ENCODE results near the gene RAN. TPM values are rescaled to one million over a fixed set of nuclear protein-coding genes. Genes with fewer than 3 reads are reported as not detected.
A peak's percentile ranks its signal among the peaks of the same experiment; 100 is the strongest.
"Not testable (repeated sequence)": the region's sequence is repeated elsewhere in the genome, so short reads cannot be mapped to it uniquely, and the experiment has no call there.

RAN gene
- total RNA-seq, 1 experiment from 2014 or later = 1,968 TPM

- Histone ChIP-seq H3K9me3 (ENCODE audit: control insufficient read depth, low read depth, low read length) (no peaks in the 10 kb centered on the region), H3K9ac (ENCODE audit: extremely low read depth, insufficient read length, low read length) (no peak overlapping the region), H4K8ac (replicated peaks; ENCODE audit: insufficient read length, low read depth, low read length) (no peak overlapping the region), H3K27ac (ENCODE audit: insufficient read length, low read depth, low read length) (no peak overlapping the region), H2BK5ac (ENCODE audit: insufficient read length, low read length) (no peak overlapping the region), H3K14ac (ENCODE audit: insufficient read depth, low read length) (no peak overlapping the region), H3K56ac (ENCODE audit: insufficient read length, low read depth, low read length) (no peak overlapping the region), H2AFZ (ENCODE audit: low read length) (no peak overlapping the region), H3T11ph (ENCODE audit: low read length) (no peak overlapping the region), H3K4me2 (ENCODE audit: insufficient read depth, insufficient read length, low read length) (no peak overlapping the region), H3K27me3 (ENCODE audit: insufficient read depth, low read length) (no peaks in the 10 kb centered on the region), H3K18ac (ENCODE audit: insufficient read length, low read depth, low read length) (no peak overlapping the region), H4K5ac (ENCODE audit: insufficient read length, low read depth, low read length) (no peak overlapping the region), H3K23ac (ENCODE audit: insufficient read length, low read depth, low read length) (no peak overlapping the region), H3K23me2 (ENCODE audit: insufficient read length, low read depth, low read length, poor library complexity, severe bottlenecking) (peaks cover 12% of the 10 kb centered on the region), H2BK120ac (ENCODE audit: low read depth, low read length, poor library complexity, severe bottlenecking) (no peak overlapping the region), H3K79me2 (ENCODE audit: insufficient read depth, low read length) (peaks cover 13% of the 10 kb centered on the region; the same call in 1 of the 2 replicates), H2AK5ac (ENCODE audit: insufficient read length, low read length) (no peak overlapping the region), H4K91ac (ENCODE audit: insufficient read length, low read depth, low read length) (no peak overlapping the region), H2BK15ac (ENCODE audit: low read depth, low read length) (no peak overlapping the region), H3K4me1 (ENCODE audit: insufficient read depth, low read length) (peaks cover 2% of the 10 kb centered on the region; the same call in 1 of the 2 replicates), H4K20me1 (ENCODE audit: control insufficient read depth, insufficient read depth, insufficient read length) (peaks cover 5% of the 10 kb centered on the region), H2BK12ac (ENCODE audit: insufficient read length, low read depth, low read length) (no peak overlapping the region), H2BK20ac (ENCODE audit: low read depth, low read length, poor library complexity, severe bottlenecking) (no peak overlapping the region), H3K4ac (ENCODE audit: low read depth, low read length) (no peak overlapping the region), H3K79me1 (ENCODE audit: insufficient read depth, low read depth, low read length, poor library complexity, severe bottlenecking) (no peaks in the 10 kb centered on the region)
- Mint-ChIP-seq H3K27me3 (ENCODE audit: low read depth) (no peaks in the 10 kb centered on the region; the same call in 1 of the 2 replicates), H3K4me3 (peak overlapping the region; percentile 92 to 99), H3K27ac (peak overlapping the region; percentile 53 to 91 (median 74); a peak in 3 of 7 replicates), H3K36me3 (ENCODE audit: insufficient read depth in 1 of 3, low read depth in 3 of 3) (peaks cover 43 to 55% (median 52%) of the 10 kb centered on the region in 3 experiments), H3K9me3 (peaks cover 0 to 2% of the 10 kb centered on the region in 2 experiments; a peak in 1 of 5 replicates), H3K4me1 (peaks cover 60 to 70% of the 10 kb centered on the region in 2 experiments)
- no peak for TF ChIP-seq CTCF (conservative IDR thresholded peaks at IDR 0.05)
- DNase-seq = no peak
- WGBS (ENCODE audit: extremely low coverage, insufficient read length, low lambda C conversion rate) = no CpG with 5 or more reads among the region's 5 CpGs
Observed at GRCh38 chr12:130875193-130875592, 3.3 kb downstream of the RAN start.

DNA sequence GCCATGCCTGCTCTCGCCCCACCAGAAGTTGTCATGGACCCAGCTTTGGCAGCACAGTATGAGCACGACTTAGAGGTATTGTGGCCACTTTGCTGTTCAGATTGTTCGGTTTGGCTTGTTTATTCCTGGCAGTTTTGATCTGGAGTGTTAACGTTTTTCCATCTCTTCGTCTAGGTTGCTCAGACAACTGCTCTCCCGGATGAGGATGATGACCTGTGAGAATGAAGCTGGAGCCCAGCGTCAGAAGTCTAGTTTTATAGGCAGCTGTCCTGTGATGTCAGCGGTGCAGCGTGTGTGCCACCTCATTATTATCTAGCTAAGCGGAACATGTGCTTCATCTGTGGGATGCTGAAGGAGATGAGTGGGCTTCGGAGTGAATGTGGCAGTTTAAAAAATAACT lies 3.8 kb downstream of the RAN start:
- Histone ChIP-seq H3K23me2 (ENCODE audit: insufficient read length, low read depth, low read length, poor library complexity, severe bottlenecking) (peaks cover 12% of the 10 kb centered on the region), H3K79me2 (ENCODE audit: insufficient read depth, low read length) (peaks cover 13% of the 10 kb centered on the region; the same call in 1 of the 2 replicates)
- H2BK15ac ChIP-seq (ENCODE audit: low read depth, low read length); H3K27ac ChIP-seq (ENCODE audit: insufficient read length, low read depth, low read length); H3K27me3 Mint-ChIP-seq (ENCODE audit: low read depth); H3K79me1 ChIP-seq (ENCODE audit: insufficient read depth, low read depth, low read length, poor library complexity, severe bottlenecking); DNase-seq; H3K4ac ChIP-seq (ENCODE audit: low read depth, low read length); H3T11ph ChIP-seq (ENCODE audit: low read length); H3K23ac ChIP-seq (ENCODE audit: insufficient read length, low read depth, low read length); H4K5ac ChIP-seq (ENCODE audit: insufficient read length, low read depth, low read length); H2AK5ac ChIP-seq (ENCODE audit: insufficient read length, low read length); H3K9ac ChIP-seq (ENCODE audit: extremely low read depth, insufficient read length, low read length); H2BK5ac ChIP-seq (ENCODE audit: insufficient read length, low read length); H2BK120ac ChIP-seq (ENCODE audit: low read depth, low read length, poor library complexity, severe bottlenecking); H3K18ac ChIP-seq (ENCODE audit: insufficient read length, low read depth, low read length); H3K14ac ChIP-seq (ENCODE audit: insufficient read depth, low read length); H4K20me1 ChIP-seq (ENCODE audit: control insufficient read depth, insufficient read depth, insufficient read length); H2AFZ ChIP-seq (ENCODE audit: low read length); H4K91ac ChIP-seq (ENCODE audit: insufficient read length, low read depth, low read length); H2BK12ac ChIP-seq (ENCODE audit: insufficient read length, low read depth, low read length); H3K4me2 ChIP-seq (ENCODE audit: insufficient read depth, insufficient read length, low read length); H2BK20ac ChIP-seq (ENCODE audit: low read depth, low read length, poor library complexity, severe bottlenecking); H4K8ac ChIP-seq (replicated peaks; ENCODE audit: insufficient read length, low read depth, low read length); H3K9me3 Mint-ChIP-seq; H3K4me1 ChIP-seq (ENCODE audit: insufficient read depth, low read length); H3K56ac ChIP-seq (ENCODE audit: insufficient read length, low read depth, low read length); H3K27me3 ChIP-seq (ENCODE audit: insufficient read depth, low read length); H3K9me3 ChIP-seq (ENCODE audit: control insufficient read depth, low read depth, low read length): not testable (repeated sequence)
- H3K27ac Mint-ChIP-seq = peak overlapping the region in 2 of 3 experiments; percentile 20 to 95; a peak in 3 of 7 replicates
- WGBS (ENCODE audit: extremely low coverage, insufficient read length, low lambda C conversion rate) = no CpG with 5 or more reads among the region's 11 CpGs
- peak overlapping the region in 1 of 2 experiments; percentile 22; a peak in 3 of 5 replicates for H3K4me3 Mint-ChIP-seq
- H3K4me1 Mint-ChIP-seq = peaks cover 58 to 66% of the 10 kb centered on the region in 2 experiments
- H3K36me3 Mint-ChIP-seq (ENCODE audit: insufficient read depth in 1 of 3, low read depth in 3 of 3) = peaks cover 43 to 55% (median 52%) of the 10 kb centered on the region in 3 experiments
